HepG2 (cell line): Measurements from ENCODE around the gene PRPSAP1. TPM values are rescaled to one million over a fixed set of nuclear protein-coding genes. Genes with fewer than 3 reads are reported as not detected.

Experiments used
- AHDC1 ChIP-seq: sonication (generic); formaldehyde crosslinking; IDR thresholded peaks from 2 replicates; pipeline ENCODE4 v1.5.1; 2020; ENCODE audit warnings: mild to moderate bottlenecking, missing genetic modification reagents, borderline replicate concordance
- AKNA ChIP-seq: sonication (generic); formaldehyde crosslinking; IDR thresholded peaks from 2 replicates; pipeline ENCODE4 v1.4.0; 2020; ENCODE audit warnings: missing genetic modification reagents, borderline replicate concordance
- ATF1 ChIP-seq: IDR thresholded peaks from 2 replicates; pipeline ENCODE4 v1.6.1; 2016; ENCODE audit warnings: mild to moderate bottlenecking, control low read depth
- CEBPB ChIP-seq: IDR thresholded peaks from 2 replicates; pipeline ENCODE4 v1.6.1; 2011; ENCODE audit warnings: low read depth, low read length, improper control_type of control experiment, borderline replicate concordance
- GTF2F1 ChIP-seq: fragments of 150-350 bp; IDR thresholded peaks from 2 replicates; pipeline ENCODE4 v1.6.1; 2014; ENCODE audit warnings: low read length
- HIVEP1 ChIP-seq: sonication (generic); formaldehyde crosslinking; IDR thresholded peaks from 2 replicates; pipeline ENCODE4 v1.4.0; 2020; ENCODE audit warnings: mild to moderate bottlenecking, missing genetic modification reagents
- HMGXB4 ChIP-seq, 2 experiments: sonication (generic) in 1 of 2; formaldehyde crosslinking in 1 of 2; IDR thresholded peaks; 2 replicates each; pipeline versions ENCODE4 v1.4.0 to v1.6.1; 2018 to 2020; ENCODE audit warnings: missing genetic modification reagents in 2 of 2, borderline replicate concordance in 1 of 2, low read depth in 1 of 2, mild to moderate bottlenecking in 1 of 2, missing biosample characterization in 1 of 2
- HNF4A ChIP-seq: sonication (generic); formaldehyde crosslinking; IDR thresholded peaks from 2 replicates; pipeline ENCODE4 v1.4.0; 2020; ENCODE audit warnings: missing genetic modification reagents
- MBD4 ChIP-seq: IDR thresholded peaks from 2 replicates; pipeline ENCODE4 v1.6.1; 2012; ENCODE audit warnings: low read length, inconsistent platforms, borderline replicate concordance
- POGZ ChIP-seq: sonication (generic); formaldehyde crosslinking; IDR thresholded peaks from 2 replicates; pipeline ENCODE4 v1.4.0; 2020; ENCODE audit warnings: mild to moderate bottlenecking, missing genetic modification reagents
- SAP130 ChIP-seq: IDR thresholded peaks from 2 replicates; pipeline ENCODE4 v1.6.1; 2016; ENCODE audit warnings: low read depth
- STAT5B ChIP-seq: sonication (generic); formaldehyde crosslinking; IDR thresholded peaks from 2 replicates; pipeline ENCODE4 v1.4.0; 2020; ENCODE audit warnings: missing genetic modification reagents
- TCF12 ChIP-seq, 2 experiments: fragments of 450-650 bp in 1 of 2; sonication (generic) in 1 of 2; formaldehyde crosslinking in 1 of 2; IDR thresholded peaks; 2 replicates each; pipeline versions ENCODE4 v1.6.1 to v1.8.0; 2017 to 2022; ENCODE audit warnings: antibody characterized with exemption in 1 of 2, mild to moderate bottlenecking in 1 of 2, missing genetic modification reagents in 1 of 2, moderate library complexity in 1 of 2
- ZNF256 ChIP-seq: sonication (generic); formaldehyde crosslinking; conservative IDR thresholded peaks from 2 replicates; pipeline ENCODE4 v1.4.0; 2020; ENCODE audit warnings: missing genetic modification reagents
- ZNF550 ChIP-seq: sonication (generic); formaldehyde crosslinking; IDR thresholded peaks from 2 replicates; pipeline ENCODE4 v1.4.0; 2020; ENCODE audit warnings: mild to moderate bottlenecking, missing genetic modification reagents, borderline replicate concordance
- ZNF652 ChIP-seq: IDR thresholded peaks from 2 replicates; pipeline ENCODE4 v1.6.1; 2016; ENCODE audit warnings: low read depth, borderline replicate concordance
- polyA plus RNA-seq, 8 experiments: library from polyadenylated mRNA; depleted of rRNA in 3 of 8; stranded (reverse) in 7 of 8; unstranded in 1 of 8; fragments of >200 nt; fragmentation: Illumina TruSeq in 4 of 8; extraction: Trizol in 4 of 8; gene quantifications; 2 replicates each; pipeline versions ENCODE4 v1.2.1 to v1.2.3, GENCODE V29; 2011 to 2016; ENCODE audit warnings: low read depth in 4 of 8, missing spikeins in 1 of 8, mixed read lengths in 1 of 8; ENCODE audit not compliant: insufficient read depth in 1 of 8
- total RNA-seq, 5 experiments: library from RNA; depleted of rRNA; stranded (reverse); fragments of >200 nt; fragmentation: Illumina TruSeq; extraction: Trizol; gene quantifications; 2 replicates each; pipeline ENCODE4 v1.2.3, GENCODE V29; 2016; ENCODE audit warnings: low read depth in 1 of 5

The PRPSAP1 gene
- total and polyA plus RNA-seq, 2 of the 13 experiments (the other 11 are each of a cell fraction or from before 2014, with no cell fraction given) = 91.1 to 314 TPM

- TF ChIP-seq GTF2F1 = no peak
- TF ChIP-seq AHDC1 (CRISPR knock-in tag) = no peak
- 0 out of 2 replicates have a peak, but pooled peaks have one; percentile 37 for TF ChIP-seq HIVEP1 (CRISPR knock-in tag)
- TF ChIP-seq HNF4A = peak; percentile 19; the same call in 1 of the 2 replicates
- peak; percentile 92 for TF ChIP-seq SAP130
- 0 out of 2 replicates have a peak, but pooled peaks have one; percentile 15 for TF ChIP-seq CEBPB
- no peak for TF ChIP-seq MBD4
- no peak for TF ChIP-seq STAT5B (CRISPR knock-in tag)
- no peak for TF ChIP-seq ZNF550 (CRISPR knock-in tag)
- peak; percentile 97 for TF ChIP-seq POGZ
- TF ChIP-seq AKNA (CRISPR knock-in tag) = no peak
- TF ChIP-seq HMGXB4 (CRISPR knock-in tag; IDR thresholded peaks at IDR 0.05; ENCODE audit: borderline replicate concordance in 1 of 2, low read depth in 1 of 2) = peak in 1 of 2 experiments; percentile 46; a peak in 1 of 4 replicates
- TF ChIP-seq ZNF256 (CRISPR knock-in tag) = no peak
- no peak for TF ChIP-seq ATF1 (CRISPR knock-in tag)
- TF ChIP-seq TCF12 (IDR thresholded peaks at IDR 0.05) = no peak
- 0 out of 2 replicates have a peak, but pooled peaks have one; percentile 66 for TF ChIP-seq TCF12 (CRISPR knock-in tag; IDR thresholded peaks at IDR 0.05)
- TF ChIP-seq ZNF652 (CRISPR knock-in tag) = no peak
Measured at GRCh38 chr17:76264755-76265623, 88.7 kb downstream of the PRPSAP1 start, which contains the start of gene UBALD2 (continued).
